Measurements from ENCODE around the gene ST6GALNAC1.

DNA sequence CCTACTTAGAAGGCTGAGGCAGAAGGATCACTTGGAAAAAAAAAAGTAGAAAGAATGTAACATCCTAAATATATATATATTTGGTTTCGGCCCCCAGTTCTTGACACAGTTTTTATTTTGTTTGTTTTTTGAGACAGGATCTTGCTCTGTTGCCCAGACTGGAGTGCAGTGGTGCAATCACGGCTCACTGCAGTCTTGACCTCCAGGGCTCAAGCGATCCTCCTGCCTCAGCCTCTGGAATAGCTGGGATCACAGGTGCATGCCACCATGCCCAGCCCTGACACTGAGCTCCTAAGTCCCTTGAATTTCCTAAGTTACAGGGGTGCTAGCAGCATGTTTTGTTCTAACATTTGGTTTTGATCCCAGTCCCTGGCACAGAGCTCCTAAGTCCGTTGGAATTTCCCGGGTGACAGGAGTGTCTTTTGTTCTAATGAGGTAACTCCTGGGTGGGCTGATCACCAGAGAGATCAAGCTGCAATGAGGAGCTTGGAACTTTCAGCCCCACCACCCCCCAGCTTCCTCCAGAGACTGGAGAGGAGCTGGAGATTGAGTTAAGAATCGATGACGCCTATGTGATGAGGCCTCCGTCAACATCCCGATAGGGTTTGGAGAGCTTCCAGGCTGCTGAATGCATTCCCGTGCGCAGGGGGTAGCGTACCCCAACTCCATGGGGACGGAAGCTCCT, 47.2 kb upstream of the ST6GALNAC1 start:
- TF ChIP-seq, protein P1, sequence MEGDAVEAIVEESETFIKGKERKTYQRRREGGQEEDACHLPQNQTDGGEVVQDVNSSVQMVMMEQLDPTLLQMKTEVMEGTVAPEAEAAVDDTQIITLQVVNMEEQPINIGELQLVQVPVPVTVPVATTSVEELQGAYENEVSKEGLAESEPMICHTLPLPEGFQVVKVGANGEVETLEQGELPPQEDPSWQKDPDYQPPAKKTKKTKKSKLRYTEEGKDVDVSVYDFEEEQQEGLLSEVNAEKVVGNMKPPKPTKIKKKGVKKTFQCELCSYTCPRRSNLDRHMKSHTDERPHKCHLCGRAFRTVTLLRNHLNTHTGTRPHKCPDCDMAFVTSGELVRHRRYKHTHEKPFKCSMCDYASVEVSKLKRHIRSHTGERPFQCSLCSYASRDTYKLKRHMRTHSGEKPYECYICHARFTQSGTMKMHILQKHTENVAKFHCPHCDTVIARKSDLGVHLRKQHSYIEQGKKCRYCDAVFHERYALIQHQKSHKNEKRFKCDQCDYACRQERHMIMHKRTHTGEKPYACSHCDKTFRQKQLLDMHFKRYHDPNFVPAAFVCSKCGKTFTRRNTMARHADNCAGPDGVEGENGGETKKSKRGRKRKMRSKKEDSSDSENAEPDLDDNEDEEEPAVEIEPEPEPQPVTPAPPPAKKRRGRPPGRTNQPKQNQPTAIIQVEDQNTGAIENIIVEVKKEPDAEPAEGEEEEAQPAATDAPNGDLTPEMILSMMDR (conservative IDR thresholded peaks at IDR 0.05; ENCODE audit: low read depth, low read length) = no peak
- TF ChIP-seq EZH2 (IDR thresholded peaks at IDR 0.05; ENCODE audit: borderline replicate concordance, low read depth, low read length, poor library complexity, severe bottlenecking) = no peak

All from A673 (cell line).